ENCODE results near the gene HERC4.

Gene HERC4

DNA sequence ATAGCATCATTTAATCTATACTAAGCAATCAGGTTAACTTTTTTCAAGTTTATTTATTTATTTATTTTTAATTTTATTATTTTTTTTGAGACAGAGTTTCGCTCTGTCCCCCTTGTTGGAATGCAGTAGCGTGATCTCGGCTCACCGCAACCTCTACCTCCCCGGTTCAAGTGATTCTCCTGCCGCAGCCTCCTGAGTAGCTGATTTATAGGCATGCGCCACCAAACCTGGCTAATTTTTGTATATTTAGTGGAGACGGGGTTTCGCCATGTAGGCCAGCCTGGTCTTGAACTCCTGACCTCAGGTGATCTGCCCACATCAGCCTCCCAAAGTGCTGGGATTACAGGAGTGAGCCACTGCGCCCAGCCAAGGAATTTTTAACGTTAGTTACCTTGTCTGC, 33.6 kb upstream of the HERC4 start:
- H3K4me3 ChIP-seq (ENCODE audit: insufficient read depth, low read depth, low read length, poor library complexity, severe bottlenecking), result no peak overlapping the region
- H3K27me3 ChIP-seq (replicated peaks; ENCODE audit: control insufficient read depth, insufficient read depth, low read length, poor library complexity, severe bottlenecking), result peaks cover 2% of the 10 kb centered on the region
- H3K36me3 ChIP-seq (ENCODE audit: control insufficient read depth, insufficient read depth, low read length), result no peaks in the 10 kb centered on the region
- no peaks in the 10 kb centered on the region for H3K4me1 ChIP-seq (ENCODE audit: control insufficient read depth, insufficient read depth, low read length, poor library complexity, severe bottlenecking)
- no peak for DNase-seq
- H3K9me3 ChIP-seq (ENCODE audit: control insufficient read depth, low read length), result no peaks in the 10 kb centered on the region
- H3K27ac ChIP-seq (ENCODE audit: insufficient read depth, low read length, poor library complexity, severe bottlenecking), result no peak overlapping the region

DNA sequence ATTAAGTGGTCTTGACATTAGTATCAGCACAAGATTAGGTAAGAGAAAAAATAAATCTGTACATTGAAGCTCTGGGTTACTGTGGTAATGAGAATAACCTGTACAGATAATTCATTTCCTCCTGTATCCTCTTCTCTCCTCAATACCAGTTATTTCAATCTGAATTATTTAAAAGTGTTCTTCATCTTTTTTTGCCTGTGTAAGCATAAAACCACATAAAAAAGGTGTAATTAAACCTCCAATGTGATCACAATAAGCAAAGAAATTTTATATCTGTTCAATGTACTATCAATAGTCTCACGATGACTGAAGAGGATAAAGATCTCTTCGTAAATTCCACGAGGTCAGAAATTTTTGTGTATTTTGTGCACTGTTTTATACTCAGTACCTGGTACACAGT, 33.0 kb upstream of the HERC4 start:
- H3K27ac ChIP-seq (ENCODE audit: insufficient read depth, low read length, poor library complexity, severe bottlenecking), result no peak overlapping the region
- no peaks in the 10 kb centered on the region for H3K4me1 ChIP-seq (ENCODE audit: control insufficient read depth, insufficient read depth, low read length, poor library complexity, severe bottlenecking)
- H3K9me3 ChIP-seq (ENCODE audit: control insufficient read depth, low read length), result no peaks in the 10 kb centered on the region
- DNase-seq, result no peak
- no peak overlapping the region for H3K4me3 ChIP-seq (ENCODE audit: insufficient read depth, low read depth, low read length, poor library complexity, severe bottlenecking)
- H3K36me3 ChIP-seq (ENCODE audit: control insufficient read depth, insufficient read depth, low read length), result no peaks in the 10 kb centered on the region
- peaks cover under 1% of the 10 kb centered on the region for H3K27me3 ChIP-seq (replicated peaks; ENCODE audit: control insufficient read depth, insufficient read depth, low read length, poor library complexity, severe bottlenecking)

DNA sequence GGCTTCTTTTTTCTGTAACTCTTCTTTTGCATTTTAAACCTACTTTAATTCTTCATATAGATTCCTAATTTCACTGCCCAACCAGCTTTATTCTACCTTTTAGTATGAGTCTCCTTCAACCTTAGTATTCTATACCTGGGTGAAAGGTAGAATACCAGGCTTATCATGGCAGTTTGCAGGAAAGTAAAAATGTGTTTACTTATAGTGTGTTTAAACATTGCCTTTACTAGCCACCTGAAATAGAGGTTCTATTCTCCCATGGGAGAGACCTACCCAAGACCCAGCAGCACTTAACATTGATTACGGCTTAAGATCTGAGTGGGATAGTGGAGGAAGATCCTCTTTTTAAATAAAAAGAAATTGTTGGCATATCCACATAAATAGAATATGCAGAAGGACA, 32.6 kb upstream of the HERC4 start:
- Histone ChIP-seq H3K4me3 (ENCODE audit: insufficient read depth, low read depth, low read length, poor library complexity, severe bottlenecking) (no peak overlapping the region), H3K27ac (ENCODE audit: insufficient read depth, low read length, poor library complexity, severe bottlenecking) (no peak overlapping the region), H3K4me1 (ENCODE audit: control insufficient read depth, insufficient read depth, low read length, poor library complexity, severe bottlenecking) (no peaks in the 10 kb centered on the region), H3K9me3 (ENCODE audit: control insufficient read depth, low read length) (no peaks in the 10 kb centered on the region), H3K27me3 (replicated peaks; ENCODE audit: control insufficient read depth, insufficient read depth, low read length, poor library complexity, severe bottlenecking) (no peaks in the 10 kb centered on the region), H3K36me3 (ENCODE audit: control insufficient read depth, insufficient read depth, low read length) (no peaks in the 10 kb centered on the region)
- DNase-seq, result no peak

DNA sequence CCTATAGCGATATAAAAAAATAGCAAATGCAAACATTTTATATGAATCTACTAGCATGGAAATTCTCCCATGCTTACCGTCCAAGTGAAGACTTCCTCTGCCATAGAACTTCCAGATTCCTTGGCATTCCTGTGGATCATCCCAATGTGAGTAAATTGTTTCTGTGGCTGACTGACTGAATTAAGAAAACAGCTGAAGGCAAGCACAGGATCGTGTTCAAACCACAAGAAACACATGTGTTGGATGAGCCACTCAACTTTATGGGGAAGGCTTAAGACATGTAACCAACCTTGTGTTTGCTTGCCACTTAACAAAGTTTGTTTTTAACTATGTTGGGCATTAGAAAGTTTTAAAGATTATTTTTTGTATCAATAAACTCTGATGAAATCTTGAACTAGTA, 31.6 kb upstream of the HERC4 start:
- H3K9me3 ChIP-seq (ENCODE audit: control insufficient read depth, low read length), result no peaks in the 10 kb centered on the region
- H3K4me1 ChIP-seq (ENCODE audit: control insufficient read depth, insufficient read depth, low read length, poor library complexity, severe bottlenecking), result no peaks in the 10 kb centered on the region
- no peaks in the 10 kb centered on the region for H3K27me3 ChIP-seq (replicated peaks; ENCODE audit: control insufficient read depth, insufficient read depth, low read length, poor library complexity, severe bottlenecking)
- no peak for DNase-seq
- H3K4me3 ChIP-seq (ENCODE audit: insufficient read depth, low read depth, low read length, poor library complexity, severe bottlenecking), result no peak overlapping the region
- H3K36me3 ChIP-seq (ENCODE audit: control insufficient read depth, insufficient read depth, low read length), result no peaks in the 10 kb centered on the region
- H3K27ac ChIP-seq (ENCODE audit: insufficient read depth, low read length, poor library complexity, severe bottlenecking), result no peak overlapping the region

GRCh38 chr10:68105820-68106219, 30.7 kb upstream of the HERC4 start:
- H3K9me3 ChIP-seq (ENCODE audit: control insufficient read depth, low read length), result no peaks in the 10 kb centered on the region
- no peaks in the 10 kb centered on the region for H3K4me1 ChIP-seq (ENCODE audit: control insufficient read depth, insufficient read depth, low read length, poor library complexity, severe bottlenecking)
- no peak overlapping the region for H3K4me3 ChIP-seq (ENCODE audit: insufficient read depth, low read depth, low read length, poor library complexity, severe bottlenecking)
- no peaks in the 10 kb centered on the region for H3K27me3 ChIP-seq (replicated peaks; ENCODE audit: control insufficient read depth, insufficient read depth, low read length, poor library complexity, severe bottlenecking)
- no peak for DNase-seq
- H3K27ac ChIP-seq (ENCODE audit: insufficient read depth, low read length, poor library complexity, severe bottlenecking), result no peak overlapping the region
- no peaks in the 10 kb centered on the region for H3K36me3 ChIP-seq (ENCODE audit: control insufficient read depth, insufficient read depth, low read length)

- no peak overlapping the region for H3K27ac ChIP-seq (ENCODE audit: insufficient read depth, low read length, poor library complexity, severe bottlenecking)
- H3K4me1 ChIP-seq (ENCODE audit: control insufficient read depth, insufficient read depth, low read length, poor library complexity, severe bottlenecking), result no peaks in the 10 kb centered on the region
- no peaks in the 10 kb centered on the region for H3K9me3 ChIP-seq (ENCODE audit: control insufficient read depth, low read length)
- no peak overlapping the region for H3K4me3 ChIP-seq (ENCODE audit: insufficient read depth, low read depth, low read length, poor library complexity, severe bottlenecking)
- no peaks in the 10 kb centered on the region for H3K36me3 ChIP-seq (ENCODE audit: control insufficient read depth, insufficient read depth, low read length)
- no peak for DNase-seq
- no peaks in the 10 kb centered on the region for H3K27me3 ChIP-seq (replicated peaks; ENCODE audit: control insufficient read depth, insufficient read depth, low read length, poor library complexity, severe bottlenecking)
Measured at GRCh38 chr10:68103901-68104300, 28.8 kb upstream of the HERC4 start.

DNA sequence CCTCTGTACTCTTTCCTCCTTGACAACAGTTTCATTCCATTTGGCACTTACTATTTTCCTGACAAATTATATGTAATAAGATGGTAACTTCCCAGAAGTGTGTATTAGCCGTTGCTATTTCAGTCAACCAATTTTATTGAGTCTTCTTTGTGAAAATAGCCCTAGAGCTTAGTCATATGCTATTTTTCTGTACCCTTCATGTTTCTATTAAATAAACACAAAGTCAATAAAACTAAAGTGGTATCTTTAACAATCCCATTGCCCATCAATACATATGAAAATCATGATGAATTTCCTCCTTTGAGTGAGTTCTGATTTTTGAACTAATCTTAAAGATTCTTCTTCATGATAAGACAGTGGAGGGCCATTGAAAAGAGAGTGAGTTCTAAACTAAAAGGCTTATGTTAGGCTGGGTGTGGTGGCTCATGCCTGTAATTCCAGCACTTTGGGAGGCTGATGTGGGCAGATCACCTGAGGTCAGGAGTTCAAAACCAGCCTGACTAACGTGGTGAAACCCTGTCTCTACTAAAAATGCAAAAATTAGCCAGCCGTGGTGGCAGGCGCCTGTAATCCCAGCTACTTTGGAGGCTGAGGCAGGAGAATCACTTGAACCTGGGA, 28.3 kb upstream of the HERC4 start:
- Histone ChIP-seq H3K4me1 (ENCODE audit: control insufficient read depth, insufficient read depth, low read length, poor library complexity, severe bottlenecking) (no peaks in the 10 kb centered on the region), H3K27me3 (replicated peaks; ENCODE audit: control insufficient read depth, insufficient read depth, low read length, poor library complexity, severe bottlenecking) (no peaks in the 10 kb centered on the region), H3K27ac (ENCODE audit: insufficient read depth, low read length, poor library complexity, severe bottlenecking) (no peak overlapping the region), H3K4me3 (ENCODE audit: insufficient read depth, low read depth, low read length, poor library complexity, severe bottlenecking) (no peak overlapping the region), H3K9me3 (ENCODE audit: control insufficient read depth, low read length) (no peaks in the 10 kb centered on the region), H3K36me3 (ENCODE audit: control insufficient read depth, insufficient read depth, low read length) (no peaks in the 10 kb centered on the region)
- DNase-seq, result no peak

DNA sequence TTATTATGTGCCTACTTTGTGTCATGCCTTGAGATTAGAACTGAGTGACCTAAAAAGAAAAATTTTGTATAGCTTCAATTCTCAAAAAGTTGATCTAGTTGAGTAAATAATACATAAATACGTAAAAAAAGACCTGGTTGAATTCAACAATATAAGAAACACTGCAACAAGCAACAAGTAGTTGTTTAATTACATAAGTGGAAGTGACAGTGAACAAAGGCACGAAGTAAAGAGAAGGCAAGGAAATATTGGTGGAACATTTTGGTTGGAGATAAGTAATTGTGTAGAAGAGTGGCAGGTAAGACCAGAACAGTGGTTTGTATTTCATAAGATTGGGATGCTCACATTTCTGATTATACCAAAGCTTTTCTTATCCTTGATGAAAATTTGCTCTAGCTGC, 26.0 kb upstream of the HERC4 start:
- Histone ChIP-seq H3K27ac (ENCODE audit: insufficient read depth, low read length, poor library complexity, severe bottlenecking) (no peak overlapping the region), H3K27me3 (replicated peaks; ENCODE audit: control insufficient read depth, insufficient read depth, low read length, poor library complexity, severe bottlenecking) (no peaks in the 10 kb centered on the region), H3K4me3 (ENCODE audit: insufficient read depth, low read depth, low read length, poor library complexity, severe bottlenecking) (no peak overlapping the region), H3K36me3 (ENCODE audit: control insufficient read depth, insufficient read depth, low read length) (no peaks in the 10 kb centered on the region), H3K4me1 (ENCODE audit: control insufficient read depth, insufficient read depth, low read length, poor library complexity, severe bottlenecking) (no peaks in the 10 kb centered on the region), H3K9me3 (ENCODE audit: control insufficient read depth, low read length) (no peaks in the 10 kb centered on the region)
- no peak for DNase-seq

DNA sequence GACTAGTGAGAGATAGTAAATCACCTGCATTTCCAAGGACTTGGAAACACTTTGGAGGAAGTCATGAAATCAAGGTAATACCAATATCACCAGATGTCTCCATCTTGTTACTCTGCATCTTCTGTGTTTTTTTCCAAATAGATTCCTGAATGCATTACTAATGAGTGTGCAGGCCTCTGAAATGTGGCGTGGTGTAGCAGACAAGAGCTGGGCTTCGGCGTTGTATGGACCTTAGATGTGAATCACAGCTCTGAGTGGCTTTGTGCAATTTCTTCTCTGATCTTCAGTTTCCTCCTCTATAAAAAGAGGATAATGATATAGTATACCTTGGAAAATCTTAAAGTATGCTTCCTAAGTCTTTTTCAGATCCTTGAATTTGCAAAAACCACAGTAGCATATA, 24.7 kb upstream of the HERC4 start:
- H3K27ac ChIP-seq (ENCODE audit: insufficient read depth, low read length, poor library complexity, severe bottlenecking), result no peak overlapping the region
- no peaks in the 10 kb centered on the region for H3K36me3 ChIP-seq (ENCODE audit: control insufficient read depth, insufficient read depth, low read length)
- no peak for DNase-seq
- H3K27me3 ChIP-seq (replicated peaks; ENCODE audit: control insufficient read depth, insufficient read depth, low read length, poor library complexity, severe bottlenecking), result no peaks in the 10 kb centered on the region
- H3K4me3 ChIP-seq (ENCODE audit: insufficient read depth, low read depth, low read length, poor library complexity, severe bottlenecking), result no peak overlapping the region
- no peaks in the 10 kb centered on the region for H3K9me3 ChIP-seq (ENCODE audit: control insufficient read depth, low read length)
- no peaks in the 10 kb centered on the region for H3K4me1 ChIP-seq (ENCODE audit: control insufficient read depth, insufficient read depth, low read length, poor library complexity, severe bottlenecking)

DNA sequence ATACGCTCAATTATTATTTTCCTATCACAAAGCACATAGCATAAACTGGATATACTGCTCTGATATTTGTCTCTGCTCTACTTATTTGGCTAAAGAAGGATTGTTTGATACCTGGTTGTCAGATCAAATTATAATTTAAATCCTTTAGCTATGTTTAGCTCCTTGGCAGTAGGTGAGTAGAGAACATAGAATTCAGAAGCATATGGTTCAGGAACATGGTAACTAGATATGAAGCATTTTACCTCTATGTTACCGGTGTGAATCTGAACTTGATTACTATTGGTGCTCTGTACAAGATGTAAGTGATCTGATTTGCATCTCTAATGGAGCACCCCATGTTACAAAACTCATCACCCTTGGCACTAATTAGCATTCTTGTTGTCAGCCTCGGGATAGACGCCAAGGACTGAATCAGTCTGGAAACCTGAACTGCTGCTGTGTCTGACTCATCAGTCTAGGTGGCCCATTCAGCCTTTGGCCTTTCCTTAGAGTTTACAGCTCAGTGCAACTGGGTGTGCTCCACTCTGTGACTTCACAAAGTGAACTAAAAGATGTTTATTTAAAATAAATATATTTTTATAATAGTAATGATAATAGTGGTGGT, 21.9 kb upstream of the HERC4 start:
- H3K27ac ChIP-seq (ENCODE audit: insufficient read depth, low read length, poor library complexity, severe bottlenecking), result no peak overlapping the region

More for the DNA sequence above, 21.9 kb upstream of the HERC4 start:
- Histone ChIP-seq H3K27me3 (replicated peaks; ENCODE audit: control insufficient read depth, insufficient read depth, low read length, poor library complexity, severe bottlenecking) (no peaks in the 10 kb centered on the region), H3K4me3 (ENCODE audit: insufficient read depth, low read depth, low read length, poor library complexity, severe bottlenecking) (no peak overlapping the region), H3K36me3 (ENCODE audit: control insufficient read depth, insufficient read depth, low read length) (no peaks in the 10 kb centered on the region), H3K9me3 (ENCODE audit: control insufficient read depth, low read length) (no peaks in the 10 kb centered on the region), H3K4me1 (ENCODE audit: control insufficient read depth, insufficient read depth, low read length, poor library complexity, severe bottlenecking) (no peaks in the 10 kb centered on the region)
- no peak for DNase-seq
